ENCODE data around the gene DEUP1.

DEUP1 gene

DNA sequence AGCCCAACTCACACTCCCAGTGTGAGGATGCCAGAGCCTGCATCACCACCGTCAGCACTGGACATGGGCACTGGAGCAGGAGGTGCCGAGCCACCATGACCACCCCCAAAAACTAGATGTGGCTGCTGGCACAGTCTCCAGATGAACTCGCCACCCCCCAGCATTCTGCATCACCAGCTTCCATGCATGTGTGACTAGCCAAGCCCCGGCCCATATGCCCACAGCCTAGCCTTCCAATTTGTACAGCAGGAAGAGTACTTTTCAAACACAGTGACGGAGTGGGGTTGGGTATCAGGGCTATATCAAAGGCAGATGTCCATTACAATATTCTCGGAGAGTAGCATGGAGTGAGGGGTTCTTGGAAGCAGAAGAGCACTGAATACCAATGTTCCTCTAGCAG, 149.7 kb downstream of the DEUP1 start:
- no peak for DNase-seq (ENCODE audit: low read depth)

DNA sequence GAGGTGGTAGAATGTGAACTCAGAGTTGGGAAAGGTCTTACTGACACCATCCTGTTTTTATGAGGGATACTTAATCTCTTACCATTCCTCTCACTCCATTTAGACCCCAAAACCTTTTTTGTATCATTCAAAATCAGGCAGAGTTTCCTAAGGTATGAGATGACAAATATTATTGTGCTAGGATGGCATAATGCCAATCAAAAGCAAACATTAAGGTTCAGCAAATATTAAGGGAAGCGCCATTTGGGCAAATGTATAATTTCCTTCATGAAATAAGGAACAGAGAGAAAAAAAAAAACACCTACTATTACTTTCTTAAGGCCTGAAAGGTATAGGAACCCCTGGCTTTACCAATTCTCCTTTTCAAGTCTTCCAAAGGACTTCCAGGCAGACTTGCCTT, 150.2 kb downstream of the DEUP1 start:
- no peak for DNase-seq (ENCODE audit: low read depth)

DNA sequence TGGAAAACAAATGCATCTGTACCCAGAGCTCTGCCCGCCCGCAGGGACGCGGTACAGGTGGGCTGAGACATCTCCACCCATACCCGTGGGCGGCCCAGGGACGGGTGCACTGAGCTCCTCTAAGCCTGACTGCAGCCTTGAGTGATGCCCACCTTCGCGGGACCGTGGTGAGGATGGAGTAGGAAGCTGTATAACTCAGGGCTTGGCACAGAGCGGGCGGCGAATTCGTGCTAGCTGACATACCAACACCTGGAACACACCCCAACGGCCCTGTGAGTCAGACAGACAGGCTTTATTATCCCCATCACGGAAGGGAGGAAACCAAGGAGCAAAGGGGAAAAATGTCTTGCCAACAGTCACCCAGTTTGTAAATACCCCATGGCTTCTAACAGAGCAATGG, 150.7 kb downstream of the DEUP1 start:
- DNase-seq (ENCODE audit: low read depth): no peak

DNA sequence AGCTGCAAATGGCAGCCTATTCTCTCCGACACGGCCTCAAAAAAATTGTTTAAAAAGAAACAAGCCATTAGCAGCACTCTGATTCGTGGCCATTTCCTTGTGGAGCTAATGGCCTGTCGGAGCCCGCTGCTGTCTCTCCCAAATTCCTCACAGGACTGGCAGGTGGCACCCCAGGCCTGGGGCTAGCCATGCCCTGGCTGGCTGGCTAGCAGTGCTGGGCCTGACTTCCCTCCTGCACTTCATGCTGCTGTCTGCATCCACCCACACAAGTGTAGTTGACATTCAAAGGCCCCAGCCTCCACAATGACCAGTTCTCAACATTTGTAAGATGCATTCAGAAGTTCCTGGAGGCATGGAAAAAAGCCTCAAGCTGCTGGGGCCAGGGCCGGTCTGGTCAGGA, 151.2 kb downstream of the DEUP1 start:
- DNase-seq (ENCODE audit: low read depth): no peak

DNA sequence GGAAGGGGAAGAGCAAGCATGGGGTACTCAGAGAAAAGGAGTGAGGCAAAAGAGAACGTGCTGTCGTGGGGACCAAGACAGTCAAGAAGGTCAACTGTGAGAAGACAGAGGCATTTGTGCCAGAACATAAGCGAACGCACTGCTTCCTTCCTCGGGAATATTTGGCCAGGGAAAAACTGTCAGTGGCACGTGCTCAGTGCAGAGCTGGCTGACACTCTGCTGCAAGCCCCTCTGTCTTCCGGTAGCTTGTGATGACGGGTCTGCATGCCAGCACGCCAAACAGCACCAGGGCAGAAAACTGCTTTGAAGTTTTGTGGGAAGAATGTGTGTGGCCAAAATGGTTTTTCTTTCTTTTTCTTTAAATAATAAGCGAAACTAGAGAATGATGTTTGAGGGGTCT, 152.0 kb downstream of the DEUP1 start:
- DNase-seq (ENCODE audit: low read depth): no peak

DNA sequence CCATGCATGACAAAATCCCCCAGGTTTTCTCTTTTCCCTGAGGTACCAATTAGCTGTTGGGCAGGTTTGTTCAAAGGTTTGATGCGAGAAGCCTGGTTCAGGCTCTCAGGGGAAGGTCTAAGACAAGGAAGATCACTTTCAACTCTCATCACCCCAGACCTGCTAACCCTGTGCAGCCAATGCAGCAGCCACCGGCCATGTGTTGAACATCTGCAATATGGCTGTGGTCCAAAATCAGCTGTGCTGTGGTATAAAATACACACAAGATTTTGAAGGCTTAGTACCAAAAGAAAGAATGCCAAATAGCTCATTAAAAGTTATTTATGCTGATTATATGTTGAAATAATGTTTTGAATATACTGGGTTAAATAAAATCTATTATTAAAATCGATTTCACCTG, 154.2 kb downstream of the DEUP1 start:
- DNase-seq (ENCODE audit: low read depth): no peak

DNA sequence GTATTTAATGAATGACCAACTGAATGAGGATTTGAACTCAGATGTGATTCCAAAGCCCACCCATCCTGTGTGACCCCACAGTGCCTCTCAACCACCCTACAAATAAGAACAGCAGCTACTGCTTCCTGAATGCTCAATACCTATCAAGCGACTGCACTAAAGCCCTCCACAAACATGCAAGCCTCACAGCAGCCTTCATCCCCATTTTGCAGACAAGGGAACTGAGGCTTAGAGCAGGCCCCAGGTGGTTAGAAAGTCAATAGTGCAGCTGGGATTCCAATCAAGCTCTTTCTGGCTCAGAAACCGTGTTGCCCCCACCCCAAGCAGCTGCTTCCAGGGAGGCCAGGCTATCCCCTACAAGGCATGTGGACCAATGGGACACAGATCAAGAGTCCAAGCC, 155.4 kb downstream of the DEUP1 start:
- DNase-seq (ENCODE audit: low read depth): no peak

DNA sequence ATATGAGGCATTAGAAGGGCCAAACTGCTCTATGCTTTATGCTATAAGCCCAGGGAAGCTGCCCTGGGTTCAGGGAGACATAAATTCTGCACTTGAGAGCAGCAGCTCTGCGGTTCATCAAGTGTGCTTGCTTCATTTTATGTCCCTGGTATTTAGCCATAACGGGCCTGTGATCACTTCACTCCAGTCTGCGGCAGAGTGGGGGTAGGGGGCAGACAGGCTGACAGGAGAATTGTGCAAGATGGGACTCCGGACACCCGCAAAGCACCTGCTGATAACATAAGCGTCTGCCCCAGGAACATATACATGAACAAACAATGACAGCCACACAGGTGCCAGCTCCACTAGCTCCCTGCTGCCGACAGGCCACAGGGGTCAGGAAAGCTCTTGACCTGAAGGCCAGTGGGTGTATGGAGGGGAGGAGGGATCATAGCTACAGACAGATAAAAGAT, 156.5 kb downstream of the DEUP1 start:
- no peak for DNase-seq (ENCODE audit: low read depth)
